CD14-positive monocyte (primary cell): ENCODE results near the gene MMEL1. TPM values are rescaled to one million over a fixed set of nuclear protein-coding genes. Genes with fewer than 3 reads are reported as not detected.
A peak's percentile ranks its signal among the peaks of the same experiment; 100 is the strongest.

Experiments
- DNase-seq, 3 donors: peaks; one replicate each; pipeline ENCODE4 v3.0.0-alpha.2; 2011 to 2022
- H2AFZ ChIP-seq: 2 replicates; pipeline ENCODE4 v1.6.0; 2012; ENCODE audit warnings: mild to moderate bottlenecking, low read depth, low read length, inconsistent platforms; ENCODE audit not compliant: insufficient read depth, poor library complexity, severe bottlenecking
- H3K27ac ChIP-seq, 2 donors: 1 replicate in 1 of 2; 2 replicates in 1 of 2; pipeline ENCODE4 v1.5.1; 2012 to 2013; ENCODE audit warnings: low read length in 2 of 2, control low read depth in 1 of 2, inconsistent platforms in 1 of 2, low read depth in 1 of 2, mild to moderate bottlenecking in 1 of 2
- H3K27me3 ChIP-seq, 2 donors: one replicate each; pipeline versions ENCODE4 v1.6.0 to v1.6.1; 2011 to 2013; ENCODE audit warnings: low read length in 2 of 2; ENCODE audit not compliant: control insufficient read depth in 2 of 2, insufficient read depth in 2 of 2
- H3K36me3 ChIP-seq, 2 donors: replicated peaks in 1 of 2; 1 replicate in 1 of 2; 2 replicates in 1 of 2; pipeline versions ENCODE4 v1.5.1 to v1.6.1; 2012 to 2013; ENCODE audit warnings: low read length in 2 of 2, control low read depth in 1 of 2, inconsistent platforms in 1 of 2, mild to moderate bottlenecking in 1 of 2; ENCODE audit not compliant: insufficient read depth in 2 of 2, control insufficient read depth in 1 of 2
- H3K4me1 ChIP-seq, 2 donors: 1 replicate in 1 of 2; 2 replicates in 1 of 2; pipeline versions ENCODE4 v1.5.1 to v1.6.1; 2012 to 2013; ENCODE audit warnings: low read length in 2 of 2, control low read depth in 1 of 2, inconsistent platforms in 1 of 2, mild to moderate bottlenecking in 1 of 2, moderate library complexity in 1 of 2; ENCODE audit not compliant: insufficient read depth in 2 of 2, control insufficient read depth in 1 of 2
- H3K4me2 ChIP-seq: replicated peaks from 2 replicates; pipeline ENCODE3; 2012; ENCODE audit warnings: low read length, moderate library complexity, mild to moderate bottlenecking; ENCODE audit not compliant: poor library complexity, severe bottlenecking; ENCODE audit errors: extremely low read depth
- H3K4me3 ChIP-seq, 3 experiments: fragments of 200-600 bp in 1 of 3; sonication (generic) in 1 of 3; replicated peaks in 1 of 3; 1 replicate in 2 of 3; 2 replicates in 1 of 3; pipeline ENCODE4 v1.5.1; 2011 to 2013; ENCODE audit warnings: low read length in 3 of 3, mild to moderate bottlenecking in 3 of 3, control low read depth in 2 of 3, low read depth in 2 of 3, inconsistent platforms in 1 of 3, moderate library complexity in 1 of 3
- H3K79me2 ChIP-seq: 2 replicates; pipeline ENCODE4 v1.6.0; 2012; ENCODE audit warnings: mild to moderate bottlenecking, control low read depth, inconsistent platforms, low read length, moderate library complexity; ENCODE audit not compliant: insufficient read depth
- H3K9ac ChIP-seq: 2 replicates; pipeline ENCODE4 v1.6.0; 2017; ENCODE audit warnings: low read length, mild to moderate bottlenecking; ENCODE audit not compliant: insufficient read depth, poor library complexity, severe bottlenecking
- H3K9me3 ChIP-seq, 2 donors: replicated peaks in 1 of 2; 1 replicate in 1 of 2; 2 replicates in 1 of 2; pipeline versions ENCODE4 v1.5.1 to v1.6.1; 2012 to 2013; ENCODE audit warnings: low read length in 2 of 2, control low read depth in 1 of 2; ENCODE audit not compliant: control insufficient read depth in 1 of 2, insufficient read depth in 1 of 2
- H4K20me1 ChIP-seq: 2 replicates; pipeline ENCODE4 v1.6.0; 2012; ENCODE audit warnings: mild to moderate bottlenecking, low read length, control low read depth, moderate library complexity; ENCODE audit not compliant: insufficient read depth
- H3K27ac Mint-ChIP-seq, 7 donors: one replicate each; pipeline ENCODE4 v1.8.0; 2020; ENCODE audit warnings: mild to moderate bottlenecking in 7 of 7, mixed read lengths in 7 of 7, moderate library complexity in 6 of 7, inconsistent platforms in 2 of 7
- H3K27me3 Mint-ChIP-seq, 3 donors: one replicate each; pipeline ENCODE4 v1.8.0; 2021 to 2022; ENCODE audit warnings: low read depth in 3 of 3, mild to moderate bottlenecking in 3 of 3, mixed read lengths in 3 of 3, moderate library complexity in 3 of 3, inconsistent platforms in 1 of 3
- H3K36me3 Mint-ChIP-seq, 2 donors: one replicate each; pipeline ENCODE4 v1.8.0; 2020; ENCODE audit warnings: mixed read lengths in 2 of 2, inconsistent platforms in 1 of 2, mild to moderate bottlenecking in 1 of 2
- H3K4me1 Mint-ChIP-seq: one replicate; pipeline ENCODE4 v1.8.0; 2020; ENCODE audit warnings: mild to moderate bottlenecking, mixed read lengths
- H3K4me3 Mint-ChIP-seq, 2 donors: one replicate each; pipeline ENCODE4 v1.8.0; 2020; ENCODE audit warnings: mild to moderate bottlenecking in 2 of 2, mixed read lengths in 2 of 2, moderate library complexity in 1 of 2
- H3K9me3 Mint-ChIP-seq, 7 donors: one replicate each; pipeline ENCODE4 v1.8.0; 2020 to 2022; ENCODE audit warnings: mixed read lengths in 7 of 7, mild to moderate bottlenecking in 6 of 7, moderate library complexity in 6 of 7, inconsistent platforms in 2 of 7
- CTCF ChIP-seq: fragments of 200-600 bp; IDR thresholded peaks from one replicate; pipeline ENCODE4 v1.8.0; 2022; ENCODE audit warnings: antibody characterized with exemption, mild to moderate bottlenecking
- WGBS: methylation state at CpG from one replicate; pipeline ENCODE4 v1.1.5; 2013; ENCODE audit warnings: missing lambda C conversion rate; ENCODE audit not compliant: insufficient coverage; 5-methylcytosine and 5-hydroxymethylcytosine counted together
- intact Hi-C, 2 donors: fragments of 100-400 bp; cut with micrococcal nuclease; formaldehyde crosslinking; loops; one replicate each; pipeline versions ENCODE4 v1.15.0 to v1.15.1; 2023
- polyA plus RNA-seq, 3 donors: library from polyadenylated mRNA; depleted of rRNA in 1 of 3; unstranded in 2 of 3; stranded (reverse) in 1 of 3; fragments of 300-500 nt in 2 of 3; fragments of >200 nt in 1 of 3; fragmentation: Illumina TruSeq in 2 of 3; gene quantifications; 1 replicate in 2 of 3; 2 replicates in 1 of 3; pipeline ENCODE4 v1.2.3, GENCODE V29; 2012 to 2021

Gene MMEL1
- polyA plus RNA-seq, 3 donors: 1.1 to 4.4 (median 1.9) TPM

- Histone ChIP-seq H3K27me3 (peaks cover 0 to 21% of the 10 kb centered on the region in 2 donors), H3K36me3 (no peaks in the 10 kb centered on the region), H3K4me1 (peaks cover 40 to 52% of the 10 kb centered on the region in 2 donors), H3K4me3 (peak overlapping the region; percentile 52 to 88 (median 76)), H3K9me3 (no peaks in the 10 kb centered on the region), H4K20me1 (peaks cover 11% of the 10 kb centered on the region), H3K9ac (peak overlapping the region; percentile 86), H3K4me2 (peak overlapping the region; percentile 80), H3K27ac (peak overlapping the region; percentile 99 to 100), H2AFZ (peak overlapping the region; percentile 73), H3K79me2 (peaks cover 8% of the 10 kb centered on the region)
- peak overlapping the region in 6 of 7 donors; percentile 54 to 99 (median 96) for H3K27ac Mint-ChIP-seq
- H3K36me3 Mint-ChIP-seq: no peaks in the 10 kb centered on the region
- peak; percentile 88 to 93 (median 91) for DNase-seq
- TF ChIP-seq CTCF: no peak
- peak overlapping the region; percentile 76 to 81 for H3K4me3 Mint-ChIP-seq
- WGBS: 1% methylated on average over 31 of the region's 43 CpGs
- H3K4me1 Mint-ChIP-seq: peaks cover 28% of the 10 kb centered on the region
- H3K27me3 Mint-ChIP-seq: peaks cover 13 to 38% (median 21%) of the 10 kb centered on the region in 3 donors
- intact Hi-C loops: loop anchor here (2.0 to 10.0 kb wide), 6 partner anchors 19 to 414 kb away; partner anchors contain the start of genes PANK4 (in 2 of the 2), PEX10 (in 2 of the 2), FAAP20 (in 1 of the 2) and PRXL2B (in 1 of the 2)
- H3K9me3 Mint-ChIP-seq: peaks cover 0 to 3% (median 0%) of the 10 kb centered on the region in 7 donors
These were observed 86.9 kb downstream of the MMEL1 start for GRCh38 chr1:2545754-2546514.

DNA sequence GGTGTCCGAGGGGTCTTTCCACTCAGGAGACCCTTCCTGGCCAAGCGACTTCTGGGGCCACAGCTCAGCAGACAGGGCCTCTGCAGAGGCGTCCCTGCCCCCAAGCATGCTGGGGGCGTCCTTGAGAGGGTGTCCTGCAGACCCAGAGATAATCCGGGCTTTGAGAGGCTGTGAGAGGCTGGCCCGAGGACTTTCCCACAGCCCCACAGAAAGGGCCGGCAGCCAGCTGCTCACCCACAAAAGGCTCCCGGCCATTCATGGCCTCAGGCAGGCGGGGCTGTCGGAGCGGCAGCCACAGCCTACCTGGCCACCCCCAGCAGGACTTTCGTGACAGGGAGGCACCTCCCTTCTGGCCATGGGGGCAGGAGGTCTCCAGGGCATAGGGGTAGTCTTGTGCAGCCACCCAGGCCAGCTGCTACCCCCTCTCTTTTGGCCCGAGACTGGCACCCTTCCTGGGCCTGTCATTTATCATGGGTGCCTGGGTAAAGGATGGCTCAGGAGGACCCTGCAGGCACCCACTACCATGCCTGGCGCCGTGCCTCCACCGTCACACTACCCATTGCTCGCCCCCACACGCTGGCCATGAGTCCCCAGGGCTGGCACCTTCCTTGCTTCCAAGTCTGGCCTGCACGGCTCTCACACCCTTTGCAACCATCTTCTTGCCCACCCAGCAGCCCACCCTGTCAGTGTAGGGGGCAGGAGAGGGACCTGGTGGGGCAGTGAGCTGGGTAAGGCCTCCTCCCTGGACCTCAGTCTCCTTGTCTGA, 87.8 kb downstream of the MMEL1 start:
- 87% methylated on average over 15 of the region's 19 CpGs for WGBS
- Histone ChIP-seq H3K36me3 (no peaks in the 10 kb centered on the region), H3K27me3 (peaks cover 3 to 25% of the 10 kb centered on the region in 2 donors), H3K9ac (no peak overlapping the region), H3K4me3 (no peak overlapping the region), H3K79me2 (peaks cover 8% of the 10 kb centered on the region), H3K4me2 (peak overlapping the region; percentile 66), H3K4me1 (peaks cover 34 to 45% of the 10 kb centered on the region in 2 donors), H3K9me3 (no peaks in the 10 kb centered on the region), H4K20me1 (peaks cover 11% of the 10 kb centered on the region), H3K27ac (peak overlapping the region in 1 of 2 donors; percentile 7), H2AFZ (peak overlapping the region; percentile 73)
- Mint-ChIP-seq H3K4me1 (peaks cover 21% of the 10 kb centered on the region), H3K27me3 (peaks cover 11 to 46% (median 21%) of the 10 kb centered on the region in 3 donors), H3K36me3 (no peaks in the 10 kb centered on the region), H3K27ac (peak overlapping the region in 2 of 7 donors; percentile 35 to 63), H3K4me3 (no peak overlapping the region), H3K9me3 (peaks cover 0 to 3% (median 0%) of the 10 kb centered on the region in 7 donors)
- DNase-seq: no peak
- no peak for TF ChIP-seq CTCF
- intact Hi-C loops: loop anchor here (5.0 to 10.0 kb wide), 4 partner anchors 97 to 413 kb away; partner anchors contain the start of genes PEX10 (in 2 of the 2) and FAAP20 (in 1 of the 2)
